Ramos (cell line): ENCODE data around the gene PLAGL2.

Source experiments
- in situ Hi-C: fragments of 300-500 bp; cut with MboI; formaldehyde crosslinking; loops from one replicate; pipeline ENCODE4 v1.14.3; 2022; ENCODE audit warnings: low sequenced_read_pairs; ENCODE audit not compliant: unreplicated experiment

The PLAGL2 gene

GRCh38 chr20:32231847-32232246, 24.3 kb upstream of the PLAGL2 start:
- in situ Hi-C loops, result no loop called here

- in situ Hi-C loops, result no loop called here
These were observed 23.7 kb upstream of the PLAGL2 start for GRCh38 chr20:32231245-32231644.

GRCh38 chr20:32230707-32231106, 23.2 kb upstream of the PLAGL2 start:
- in situ Hi-C loops, result no loop called here

GRCh38 chr20:32229251-32229747, 21.8 kb upstream of the PLAGL2 start:
- in situ Hi-C loops, result no loop called here

GRCh38 chr20:32227744-32228688, 20.5 kb upstream of the PLAGL2 start:
- in situ Hi-C loops, result no loop called here

- in situ Hi-C loops, result no loop called here
These were observed 19.8 kb upstream of the PLAGL2 start for GRCh38 chr20:32227306-32227705.

- in situ Hi-C loops, result no loop called here
These were observed 18.8 kb upstream of the PLAGL2 start for GRCh38 chr20:32226391-32226790.

- in situ Hi-C loops, result no loop called here
These were observed 16.9 kb upstream of the PLAGL2 start for GRCh38 chr20:32224463-32224862.

GRCh38 chr20:32218156-32218900, 10.8 kb upstream of the PLAGL2 start:
- in situ Hi-C loops, result no loop called here

GRCh38 chr20:32216179-32217142, 8.9 kb upstream of the PLAGL2 start:
- in situ Hi-C loops, result no loop called here

GRCh38 chr20:32215729-32216128, 8.2 kb upstream of the PLAGL2 start:
- in situ Hi-C loops, result no loop called here

GRCh38 chr20:32215147-32215546, 7.6 kb upstream of the PLAGL2 start:
- in situ Hi-C loops, result no loop called here

GRCh38 chr20:32213870-32214269, 6.3 kb upstream of the PLAGL2 start:
- in situ Hi-C loops, result no loop called here

- in situ Hi-C loops, result no loop called here
These were observed 2.5 kb upstream of the PLAGL2 start for GRCh38 chr20:32209850-32210605.

- in situ Hi-C loops, result no loop called here
These were observed 1.1 kb upstream of the PLAGL2 start for GRCh38 chr20:32208499-32209154.

- in situ Hi-C loops, result no loop called here
These were observed 550 bp downstream of the PLAGL2 start for GRCh38 chr20:32206760-32207625.

GRCh38 chr20:32205843-32206759, 1.4 kb downstream of the PLAGL2 start:
- in situ Hi-C loops, result no loop called here
